ENCODE data around the gene DSE.

DNA sequence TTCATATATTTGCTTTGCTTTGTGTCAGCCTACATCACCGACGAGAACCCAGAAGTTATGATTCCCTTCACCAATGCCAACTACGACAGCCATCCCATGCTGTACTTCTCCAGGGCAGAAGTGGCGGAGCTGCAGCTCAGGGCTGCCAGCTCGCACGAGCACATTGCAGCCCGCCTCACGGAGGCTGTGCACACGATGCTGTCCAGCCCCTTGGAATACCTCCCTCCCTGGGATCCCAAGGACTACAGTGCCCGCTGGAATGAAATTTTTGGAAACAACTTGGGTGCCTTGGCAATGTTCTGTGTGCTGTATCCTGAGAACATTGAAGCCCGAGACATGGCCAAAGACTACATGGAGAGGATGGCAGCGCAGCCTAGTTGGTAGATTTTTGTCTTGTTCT is 28.5 kb downstream of the DSE start:
- TF ChIP-seq, protein P1, sequence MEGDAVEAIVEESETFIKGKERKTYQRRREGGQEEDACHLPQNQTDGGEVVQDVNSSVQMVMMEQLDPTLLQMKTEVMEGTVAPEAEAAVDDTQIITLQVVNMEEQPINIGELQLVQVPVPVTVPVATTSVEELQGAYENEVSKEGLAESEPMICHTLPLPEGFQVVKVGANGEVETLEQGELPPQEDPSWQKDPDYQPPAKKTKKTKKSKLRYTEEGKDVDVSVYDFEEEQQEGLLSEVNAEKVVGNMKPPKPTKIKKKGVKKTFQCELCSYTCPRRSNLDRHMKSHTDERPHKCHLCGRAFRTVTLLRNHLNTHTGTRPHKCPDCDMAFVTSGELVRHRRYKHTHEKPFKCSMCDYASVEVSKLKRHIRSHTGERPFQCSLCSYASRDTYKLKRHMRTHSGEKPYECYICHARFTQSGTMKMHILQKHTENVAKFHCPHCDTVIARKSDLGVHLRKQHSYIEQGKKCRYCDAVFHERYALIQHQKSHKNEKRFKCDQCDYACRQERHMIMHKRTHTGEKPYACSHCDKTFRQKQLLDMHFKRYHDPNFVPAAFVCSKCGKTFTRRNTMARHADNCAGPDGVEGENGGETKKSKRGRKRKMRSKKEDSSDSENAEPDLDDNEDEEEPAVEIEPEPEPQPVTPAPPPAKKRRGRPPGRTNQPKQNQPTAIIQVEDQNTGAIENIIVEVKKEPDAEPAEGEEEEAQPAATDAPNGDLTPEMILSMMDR (IDR thresholded peaks at IDR 0.05) = no peak
- TF ChIP-seq POLR2A (IDR thresholded peaks at IDR 0.05) = no peak
